Hippocampal formation (tissue), 2 donors: ENCODE results near the gene SCARB1.

Source experiments
- DNase-seq, 2 donors: peaks; one replicate each; lab custom pipeline; 2025; lab: John Stamatoyannopoulos, UW

Gene SCARB1

GRCh38 chr12:124774462-124775167, 89.0 kb downstream of the SCARB1 start:
- peak; percentile 24 to 45 for DNase-seq

GRCh38 chr12:124774054-124774461, 89.6 kb downstream of the SCARB1 start:
- DNase-seq: no peak

- no peak for DNase-seq
These were observed 91.1 kb downstream of the SCARB1 start for GRCh38 chr12:124772289-124773170.

- DNase-seq: peak; percentile 63 to 77
These were observed 92.0 kb downstream of the SCARB1 start for GRCh38 chr12:124771462-124772288.

- no peak for DNase-seq
These were observed 92.9 kb downstream of the SCARB1 start for GRCh38 chr12:124770728-124771127.

- no peak for DNase-seq
These were observed 93.7 kb downstream of the SCARB1 start for GRCh38 chr12:124769881-124770512.

GRCh38 chr12:124769163-124769530, 94.5 kb downstream of the SCARB1 start:
- DNase-seq: no peak

GRCh38 chr12:124768452-124769162, 95.1 kb downstream of the SCARB1 start:
- DNase-seq: no peak

- peak; percentile 46 to 73 for DNase-seq
These were observed 96.4 kb downstream of the SCARB1 start for GRCh38 chr12:124767066-124767821.

GRCh38 chr12:124766727-124767065, 97.0 kb downstream of the SCARB1 start:
- DNase-seq: no peak

GRCh38 chr12:124765581-124766489, 97.8 kb downstream of the SCARB1 start:
- no peak for DNase-seq

- DNase-seq: no peak
These were observed 98.6 kb downstream of the SCARB1 start for GRCh38 chr12:124764870-124765580.

GRCh38 chr12:124764451-124764850, 99.2 kb downstream of the SCARB1 start:
- DNase-seq: no peak

GRCh38 chr12:124763594-124763979, 100.1 kb downstream of the SCARB1 start:
- DNase-seq: no peak

- DNase-seq: no peak
These were observed 100.7 kb downstream of the SCARB1 start for GRCh38 chr12:124762791-124763593.

GRCh38 chr12:124762384-124762783, 101.3 kb downstream of the SCARB1 start:
- DNase-seq: no peak

GRCh38 chr12:124761871-124762270, 101.8 kb downstream of the SCARB1 start:
- DNase-seq: no peak

- no peak for DNase-seq
These were observed 102.6 kb downstream of the SCARB1 start for GRCh38 chr12:124761056-124761455.
